ENCODE measurements around the gene ZBTB7C. TPM values are rescaled to one million over a fixed set of nuclear protein-coding genes. Genes with fewer than 3 reads are reported as not detected.

ZBTB7C gene
- total and polyA plus RNA-seq, 2 of the 4 experiments (the other 2 are of a cell fraction): not detected

DNA sequence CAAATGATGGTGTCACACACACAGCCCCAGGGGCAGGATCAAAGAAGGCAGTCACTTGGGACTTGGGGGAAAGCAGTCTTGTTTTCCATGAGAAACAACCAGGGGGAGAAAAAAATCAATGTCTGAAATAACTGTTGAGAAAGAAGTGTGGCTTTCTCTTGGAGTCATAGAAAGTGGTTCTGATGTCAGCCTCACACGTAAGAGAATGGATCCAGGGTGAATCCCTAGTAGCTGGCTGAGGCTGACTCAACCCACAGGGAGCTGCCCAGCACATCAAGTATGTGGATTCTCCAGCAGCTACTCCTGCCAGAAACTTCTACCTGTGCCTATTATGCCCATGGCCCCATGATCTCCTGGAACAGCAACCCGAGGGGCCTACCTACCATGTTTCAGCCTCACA lies 33.6 kb upstream of the ZBTB7C start:
- H3K27ac ChIP-seq (ENCODE audit: insufficient read depth, low read length): no peak overlapping the region
- no peak overlapping the region for H4K91ac ChIP-seq (ENCODE audit: insufficient read depth, low read depth, low read length)
- no peak overlapping the region for H3K4me2 ChIP-seq (ENCODE audit: low read depth, low read length)
- no peaks in the 10 kb centered on the region for H3K4me1 ChIP-seq (ENCODE audit: control insufficient read depth, insufficient read depth, low read length)
- no peak overlapping the region for H3K9ac ChIP-seq (ENCODE audit: low read depth, low read length)
- no peak overlapping the region for H3K4me3 ChIP-seq (ENCODE audit: insufficient read depth, low read depth, low read length)
- H3K56ac ChIP-seq (ENCODE audit: extremely low read depth, insufficient read depth, low read length): no peak overlapping the region
- H2AFZ ChIP-seq (replicated peaks; ENCODE audit: low read length, poor library complexity): no peak overlapping the region
- no peak overlapping the region for H4K5ac ChIP-seq (ENCODE audit: low read depth, low read length)
- ATAC-seq (ENCODE audit: low read depth) (no peak), DNase-seq (peak; percentile 12)
- dilution Hi-C loops (cut with HindIII; ENCODE audit: low sequenced_read_pairs, unreplicated experiment): no loop called here
- intact Hi-C loops (cut with micrococcal nuclease): loop anchor here (10.0 kb wide), 1 partner anchor 668 kb away; no protein-coding TSS in a partner anchor
- no peak overlapping the region for H2BK5ac ChIP-seq (ENCODE audit: low read depth, low read length, poor library complexity, severe bottlenecking)
- H3K36me3 ChIP-seq (ENCODE audit: control insufficient read depth, insufficient read depth, low read length): no peaks in the 10 kb centered on the region
- no peak overlapping the region for H3K23ac ChIP-seq (ENCODE audit: low read depth, low read length)
- BruUV-seq (replicated peaks): no TSS peak
- no peak overlapping the region for H2BK120ac ChIP-seq (ENCODE audit: low read depth, low read length)
- H3K27me3 ChIP-seq (ENCODE audit: control insufficient read depth, insufficient read depth, low read length): peaks cover 60% of the 10 kb centered on the region
- WGBS, 2 experiments (ENCODE audit: extremely low coverage in 2 of 2, insufficient read length in 1 of 2): 71% methylated on average over 1 of the region's 2 CpGs; no CpG with 5 or more reads in 1 of the 2 experiments
- H2AK9ac ChIP-seq (replicated peaks; ENCODE audit: low read depth, low read length, poor library complexity): no peak overlapping the region
- in situ Hi-C loops (cut with MboI; ENCODE audit: low sequenced_read_pairs): loop anchor here (10.0 kb wide), 1 partner anchor 668 kb away; no protein-coding TSS in a partner anchor
- H3K9me1 ChIP-seq (ENCODE audit: insufficient read depth, low read length): no peaks in the 10 kb centered on the region
- H4K8ac ChIP-seq (ENCODE audit: low read depth in 2 of 2, low read length in 2 of 2): no peak overlapping the region
- H3K4ac ChIP-seq (ENCODE audit: low read depth, low read length): no peak overlapping the region
- ChIA-PET CTCF (interaction anchor here (0.6 kb wide), 1 partner anchor 14 kb away, joined by 3 read pairs; no protein-coding TSS in a partner anchor), POLR2A (ENCODE audit: unreplicated experiment) (no interaction called here)
- H3K18ac ChIP-seq (ENCODE audit: low read depth, low read length): no peak overlapping the region
- H2AK5ac ChIP-seq (ENCODE audit: low read depth, low read length): no peak overlapping the region
- no peaks in the 10 kb centered on the region for H3K79me1 ChIP-seq (ENCODE audit: low read depth in 1 of 2, low read length in 2 of 2)
- no peak overlapping the region for H2BK15ac ChIP-seq (ENCODE audit: low read depth, low read length)
- no peaks in the 10 kb centered on the region for H4K20me1 ChIP-seq (ENCODE audit: insufficient read depth, low read length)
- no peak overlapping the region for H2BK20ac ChIP-seq (ENCODE audit: low read depth, low read length)
- no peaks in the 10 kb centered on the region; the same call in 1 of the 2 replicates for H3K9me3 ChIP-seq (ENCODE audit: control insufficient read depth, insufficient read depth, low read length)
- no peak overlapping the region for H3K14ac ChIP-seq (replicated peaks; ENCODE audit: low read depth, low read length)
- TF ChIP-seq RFX5 (IDR thresholded peaks at IDR 0.05; ENCODE audit: low read depth, low read length) (no peak), CHD1 (IDR thresholded peaks at IDR 0.05; ENCODE audit: low read depth, low read length) (no peak), MAZ (IDR thresholded peaks at IDR 0.05; ENCODE audit: borderline replicate concordance, low read depth, low read length) (no peak)
- TF ChIP-seq, protein P1, sequence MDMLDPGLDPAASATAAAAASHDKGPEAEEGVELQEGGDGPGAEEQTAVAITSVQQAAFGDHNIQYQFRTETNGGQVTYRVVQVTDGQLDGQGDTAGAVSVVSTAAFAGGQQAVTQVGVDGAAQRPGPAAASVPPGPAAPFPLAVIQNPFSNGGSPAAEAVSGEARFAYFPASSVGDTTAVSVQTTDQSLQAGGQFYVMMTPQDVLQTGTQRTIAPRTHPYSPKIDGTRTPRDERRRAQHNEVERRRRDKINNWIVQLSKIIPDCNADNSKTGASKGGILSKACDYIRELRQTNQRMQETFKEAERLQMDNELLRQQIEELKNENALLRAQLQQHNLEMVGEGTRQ (IDR thresholded peaks at IDR 0.05; ENCODE audit: low read depth, low read length): no peak
